A673 (cell line): ENCODE results near the gene UBALD1. TPM values are rescaled to one million over a fixed set of nuclear protein-coding genes. Genes with fewer than 3 reads are reported as not detected.

Source experiments
- Bru-seq: library from RNA; stranded (reverse); fragments of 400-500 nt; gene quantifications from one replicate; lab custom pipeline; 2021; lab: Mats Ljungman, UMichigan
- BruChase-seq, 2 experiments: library from RNA; stranded (reverse); fragments of 400-500 nt; gene quantifications; one replicate each; lab custom pipeline; 2021; lab: Mats Ljungman, UMichigan
- BruUV-seq: library from RNA; stranded (reverse); fragments of 400-500 nt; replicated peaks from 2 replicates; lab custom pipeline; 2021; lab: Mats Ljungman, UMichigan
- CTCF ChIA-PET: fragments of 300-600 bp; sonication (Branson Sonifier 250); formaldehyde crosslinking; loops from one replicate; lab custom pipeline; 2022; ENCODE audit warnings: antibody characterized with exemption; lab: Charles Lee
- POLR2A ChIA-PET: fragments of 300-600 bp; sonication (Branson Sonifier 250); formaldehyde crosslinking; loops from one replicate; lab custom pipeline; 2022; ENCODE audit warnings: antibody characterized with exemption; ENCODE audit not compliant: low non-redundant PET; lab: Charles Lee
- DNase-seq: peaks from one replicate; pipeline ENCODE4 v3.0.0-alpha.2; 2015; ENCODE audit warnings: low spot score
- H3K27ac ChIP-seq: fragments of 200-600 bp; sonication (generic); 2 replicates; pipeline ENCODE4 v1.5.1; 2016; ENCODE audit warnings: mixed run types, low read depth, mild to moderate bottlenecking, mixed read lengths, antibody characterized with exemption, low read length; ENCODE audit not compliant: poor library complexity, severe bottlenecking
- H3K27me3 ChIP-seq: fragments of 200-600 bp; sonication (generic); replicated peaks from 2 replicates; pipeline ENCODE4 v1.6.1; 2017; ENCODE audit warnings: mixed run types, low read depth, mild to moderate bottlenecking, mixed read lengths, antibody characterized with exemption, low read length; ENCODE audit not compliant: insufficient read depth, poor library complexity
- H3K36me3 ChIP-seq: fragments of 200-600 bp; sonication (generic); 2 replicates; pipeline ENCODE4 v1.6.1; 2016; ENCODE audit warnings: mixed run types, mild to moderate bottlenecking, mixed read lengths, antibody characterized with exemption, low read length; ENCODE audit not compliant: insufficient read depth, poor library complexity, severe bottlenecking
- H3K4me1 ChIP-seq: fragments of 200-600 bp; sonication (generic); 2 replicates; pipeline ENCODE4 v1.6.1; 2017; ENCODE audit warnings: mixed run types, mild to moderate bottlenecking, mixed read lengths, antibody characterized with exemption, low read length; ENCODE audit not compliant: insufficient read depth, poor library complexity, severe bottlenecking
- H3K4me3 ChIP-seq: fragments of 200-600 bp; sonication (generic); 2 replicates; pipeline ENCODE4 v1.5.1; 2016; ENCODE audit warnings: low read depth, mixed run types, mild to moderate bottlenecking, mixed read lengths, low read length; ENCODE audit not compliant: poor library complexity, severe bottlenecking
- H3K9me3 ChIP-seq: fragments of 200-600 bp; sonication (generic); 2 replicates; pipeline ENCODE4 v1.6.1; 2016; ENCODE audit warnings: mixed run types, low read depth, mild to moderate bottlenecking, mixed read lengths, antibody characterized with exemption, low read length; ENCODE audit not compliant: poor library complexity, severe bottlenecking
- EZH2 ChIP-seq: fragments of 200-600 bp; sonication (generic); IDR thresholded peaks from 2 replicates; pipeline ENCODE4 v1.6.1; 2017; ENCODE audit warnings: borderline replicate concordance, low read depth, mild to moderate bottlenecking, mixed read lengths, antibody characterized with exemption, low read length; ENCODE audit not compliant: poor library complexity, severe bottlenecking
- intact Hi-C: fragments of 100-400 bp; cut with micrococcal nuclease; formaldehyde crosslinking; loops from one replicate; pipeline ENCODE4 v1.10.0; 2022; ENCODE audit not compliant: unreplicated experiment
- long read RNA-seq: library from polyadenylated mRNA; stranded (forward); transcript quantifications from one replicate; pipeline ENCODE4 v2.0.0, GENCODE V29; 2022
- total RNA-seq: library from RNA; stranded (reverse); gene quantifications from 2 replicates; pipeline ENCODE4 v1.2.3, GENCODE V29; 2021
- TF ChIP-seq, protein P1 (sequence below): fragments of 300-800, 200-600 bp; sonication (generic); conservative IDR thresholded peaks from 2 replicates; pipeline ENCODE4 v1.5.1; 2017; ENCODE audit warnings: low read depth, mild to moderate bottlenecking, antibody characterized with exemption, low read length, moderate library complexity, mixed read lengths

UBALD1 gene
- total RNA-seq: 36.3 and 36.5 TPM in 2 replicates
- percentile 54 among the genes with signal in this experiment for Bru-seq, nascent RNA
- BruChase-seq, experiment 1, labeled RNA remaining after a 2-hour chase: percentile 58 among the genes with signal in this experiment
- BruChase-seq, experiment 2, labeled RNA remaining after a 6-hour chase: percentile 51 among the genes with signal in this experiment
- long read RNA-seq, transcript UBALD1-201 (3 exons, 1,413 nt): major isoform, 18 of 24 reads
- long read RNA-seq, partial matches to known transcripts: 3 of 24 reads
- long read RNA-seq, other reads (novel, unspliced or antisense): 0 of 24 reads

DNA sequence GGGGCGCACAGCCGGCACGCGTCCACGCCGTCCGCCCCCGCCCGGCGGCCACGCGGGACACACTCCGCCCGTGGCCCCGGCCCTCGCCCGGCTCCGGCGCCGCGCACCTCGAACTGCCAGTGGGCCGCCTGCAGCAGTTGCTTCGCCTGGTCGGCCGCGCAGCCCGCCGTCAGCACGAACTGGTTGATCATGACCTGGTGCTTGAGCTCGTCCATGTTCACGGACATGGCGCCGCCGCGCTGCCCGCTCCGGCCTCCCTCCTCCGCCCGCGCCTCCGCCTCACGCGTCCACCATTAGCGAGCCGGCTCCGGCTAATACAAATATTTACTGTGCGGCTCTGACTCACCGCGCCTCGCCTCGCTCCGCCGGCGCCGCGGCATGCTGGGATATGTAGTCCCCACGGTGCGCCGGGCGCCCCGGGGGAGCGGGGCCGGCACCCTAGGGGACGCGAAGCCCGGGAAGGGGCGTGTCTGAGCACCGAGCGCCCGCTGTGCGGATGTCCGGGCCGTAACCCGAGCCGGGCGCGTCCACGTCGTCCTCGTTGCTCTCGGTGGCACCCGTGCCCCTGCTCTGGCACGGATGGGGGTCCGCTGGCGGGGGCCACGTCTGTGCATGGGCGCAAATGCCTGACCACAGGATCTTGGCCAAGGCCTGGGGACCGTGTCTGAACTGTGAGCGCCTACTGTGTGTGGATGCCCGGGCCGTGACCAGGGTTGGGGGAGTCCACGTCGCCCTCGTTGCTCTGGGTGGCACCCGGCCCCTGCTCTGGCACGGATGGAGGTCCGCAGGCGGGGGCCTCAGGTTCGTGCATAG, at the start of gene UBALD1:
TSS of gene UBALD1 (minus strand) at position 318 of the 813 bp plus-strand sequence. CDS start at position 227, 91 bp downstream.
- intact Hi-C loops: no loop called here
- no TSS peak for BruUV-seq
- peak within 1 kb of the TSS; percentile 95 for H3K4me3 ChIP-seq
- no peaks in the 10 kb centered on the region for H3K27me3 ChIP-seq
- ChIA-PET POLR2A (no interaction called here), CTCF (no interaction called here)
- H3K27ac ChIP-seq: peak within 1 kb of the TSS; percentile 99
- H3K36me3 ChIP-seq: no peaks in the 10 kb centered on the region
- DNase-seq: peak; percentile 93
- no peaks in the 10 kb centered on the region for H3K9me3 ChIP-seq
- peaks cover 20% of the 10 kb centered on the region for H3K4me1 ChIP-seq
- TF ChIP-seq, protein P1, sequence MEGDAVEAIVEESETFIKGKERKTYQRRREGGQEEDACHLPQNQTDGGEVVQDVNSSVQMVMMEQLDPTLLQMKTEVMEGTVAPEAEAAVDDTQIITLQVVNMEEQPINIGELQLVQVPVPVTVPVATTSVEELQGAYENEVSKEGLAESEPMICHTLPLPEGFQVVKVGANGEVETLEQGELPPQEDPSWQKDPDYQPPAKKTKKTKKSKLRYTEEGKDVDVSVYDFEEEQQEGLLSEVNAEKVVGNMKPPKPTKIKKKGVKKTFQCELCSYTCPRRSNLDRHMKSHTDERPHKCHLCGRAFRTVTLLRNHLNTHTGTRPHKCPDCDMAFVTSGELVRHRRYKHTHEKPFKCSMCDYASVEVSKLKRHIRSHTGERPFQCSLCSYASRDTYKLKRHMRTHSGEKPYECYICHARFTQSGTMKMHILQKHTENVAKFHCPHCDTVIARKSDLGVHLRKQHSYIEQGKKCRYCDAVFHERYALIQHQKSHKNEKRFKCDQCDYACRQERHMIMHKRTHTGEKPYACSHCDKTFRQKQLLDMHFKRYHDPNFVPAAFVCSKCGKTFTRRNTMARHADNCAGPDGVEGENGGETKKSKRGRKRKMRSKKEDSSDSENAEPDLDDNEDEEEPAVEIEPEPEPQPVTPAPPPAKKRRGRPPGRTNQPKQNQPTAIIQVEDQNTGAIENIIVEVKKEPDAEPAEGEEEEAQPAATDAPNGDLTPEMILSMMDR: no peak
- TF ChIP-seq EZH2: no peak

DNA sequence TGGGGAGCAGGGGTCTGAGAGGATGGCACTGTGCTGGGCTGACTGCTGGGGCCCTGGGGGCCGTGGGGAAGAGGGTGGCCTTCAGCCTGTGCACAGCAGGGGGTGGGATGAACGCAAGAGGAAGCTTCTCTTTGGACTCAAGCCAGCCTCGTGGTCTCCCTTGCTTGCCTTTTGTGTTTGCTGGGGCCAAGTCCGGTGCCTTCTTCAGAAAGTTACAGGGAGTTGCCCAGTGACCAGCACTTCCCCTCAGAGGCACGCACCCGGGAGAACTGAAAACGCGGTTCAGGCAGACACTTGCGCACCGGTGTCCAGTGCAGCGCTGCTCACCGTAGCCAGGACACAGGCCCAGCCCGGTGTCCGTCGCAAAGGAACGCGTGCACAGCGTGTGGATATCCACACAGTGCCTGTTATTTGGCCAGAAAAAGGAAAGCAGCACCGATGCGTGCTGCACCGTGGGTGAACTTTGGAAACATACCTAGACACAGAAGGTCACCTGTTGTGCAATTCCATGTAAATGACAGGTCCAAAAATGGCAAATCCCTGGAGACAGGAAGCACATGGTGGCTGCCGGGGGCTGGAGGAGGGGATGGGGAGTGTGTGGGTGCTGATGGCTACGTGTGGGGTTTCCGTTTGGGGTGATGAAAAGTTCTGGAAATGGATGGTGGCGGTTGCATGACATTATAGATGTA, 49.2 kb upstream of the UBALD1 start:
- H3K36me3 ChIP-seq: peaks cover 14% of the 10 kb centered on the region
- ChIA-PET POLR2A (no interaction called here), CTCF (no interaction called here)
- no peak overlapping the region for H3K27ac ChIP-seq
- intact Hi-C loops: no loop called here
- TF ChIP-seq EZH2: no peak
- TF ChIP-seq, protein P1: no peak
- no peak overlapping the region for H3K4me3 ChIP-seq
- H3K27me3 ChIP-seq: no peaks in the 10 kb centered on the region
- BruUV-seq: no TSS peak
- no peak for DNase-seq
- no peaks in the 10 kb centered on the region for H3K9me3 ChIP-seq
- no peaks in the 10 kb centered on the region for H3K4me1 ChIP-seq

DNA sequence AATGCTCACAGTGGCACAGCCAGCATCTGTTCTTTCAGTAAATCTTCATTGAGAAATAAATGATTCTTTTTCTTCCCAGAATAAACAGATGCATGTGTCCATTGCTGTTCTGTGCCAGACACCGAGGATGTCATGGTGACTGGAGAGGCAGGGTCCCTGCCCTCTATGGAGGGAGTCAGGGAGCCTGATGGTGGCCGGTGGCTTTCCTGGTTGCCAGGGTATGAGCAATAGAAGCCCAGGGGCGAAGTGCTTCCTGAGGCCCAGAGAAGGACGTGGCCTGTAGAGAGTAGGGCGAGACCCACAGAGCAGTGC, 48.7 kb upstream of the UBALD1 start:
- POLR2A ChIA-PET: no interaction called here
- Histone ChIP-seq H3K9me3 (no peaks in the 10 kb centered on the region), H3K27me3 (no peaks in the 10 kb centered on the region), H3K4me1 (no peaks in the 10 kb centered on the region), H3K36me3 (peaks cover 9% of the 10 kb centered on the region), H3K4me3 (no peak overlapping the region), H3K27ac (no peak overlapping the region)
- no TSS peak for BruUV-seq
- intact Hi-C loops: no loop called here
- TF ChIP-seq, protein P1: no peak
- TF ChIP-seq EZH2: no peak
- CTCF ChIA-PET: interaction anchor here (0.6 kb wide), 1 partner anchor 12 kb away, joined by 3 read pairs; no protein-coding TSS in a partner anchor
- no peak for DNase-seq
